GM12891 (cell line): ENCODE results near the gene AHNAK.

Experiments used
- POLR2AphosphoS5 ChIP-seq: IDR thresholded peaks from 2 replicates; pipeline ENCODE4 v1.6.1; 2011; ENCODE audit warnings: low read depth, low read length, control low read depth
- SPI1 ChIP-seq: IDR thresholded peaks from 2 replicates; pipeline ENCODE4 v1.6.1; 2011; ENCODE audit warnings: low read depth, low read length, control low read depth

GRCh38 chr11:62420882-62421281 is 125.7 kb downstream of the AHNAK start:
- TF ChIP-seq SPI1, result no peak
- no peak for TF ChIP-seq POLR2AphosphoS5
